Erythroblast (primary cell): ENCODE results near the gene PPP1R18.

Source experiments
- DNase-seq, 2 experiments: peaks; one replicate each; lab custom pipeline; 2025; lab: John Stamatoyannopoulos, UW
- GATA1 ChIP-seq: IDR thresholded peaks from 2 replicates; pipeline ENCODE4 v1.6.1; 2011; ENCODE audit warnings: low read depth, mild to moderate bottlenecking, control low read depth, low read length, moderate library complexity
- POLR2A ChIP-seq: IDR thresholded peaks from 2 replicates; pipeline ENCODE4 v1.6.1; 2011; ENCODE audit warnings: mild to moderate bottlenecking, low read length

PPP1R18 gene

GRCh38 chr6:30711758-30712380 is 25.4 kb upstream of the PPP1R18 start:
- TF ChIP-seq GATA1 (no peak), POLR2A (no peak)
- DNase-seq = no peak

- DNase-seq = no peak
- no peak for TF ChIP-seq POLR2A
- TF ChIP-seq GATA1 = no peak
Measured at GRCh38 chr6:30709101-30709868, 22.8 kb upstream of the PPP1R18 start.

- no peak for TF ChIP-seq GATA1
- no peak for TF ChIP-seq POLR2A
- DNase-seq = no peak
Measured at GRCh38 chr6:30707281-30707850, 20.9 kb upstream of the PPP1R18 start.

GRCh38 chr6:30705620-30706019 is 19.2 kb upstream of the PPP1R18 start:
- TF ChIP-seq POLR2A (no peak), GATA1 (no peak)
- DNase-seq = no peak

- DNase-seq = no peak
Measured at GRCh38 chr6:30703821-30704220, 17.4 kb upstream of the PPP1R18 start.

GRCh38 chr6:30703011-30703410 is 16.6 kb upstream of the PPP1R18 start:
- no peak for DNase-seq

More at GRCh38 chr6:30703821-30704220, 17.4 kb upstream of the PPP1R18 start:
- TF ChIP-seq POLR2A = no peak
- no peak for TF ChIP-seq GATA1

GRCh38 chr6:30700340-30700739 is 13.9 kb upstream of the PPP1R18 start:
- TF ChIP-seq POLR2A (no peak), GATA1 (no peak)
- DNase-seq = no peak

More at GRCh38 chr6:30703011-30703410, 16.6 kb upstream of the PPP1R18 start:
- no peak for TF ChIP-seq POLR2A
- TF ChIP-seq GATA1 = no peak

- TF ChIP-seq GATA1 (no peak), POLR2A (no peak)
Measured at GRCh38 chr6:30696432-30696831, 10.0 kb upstream of the PPP1R18 start.

GRCh38 chr6:30691208-30691847 is 4.9 kb upstream of the PPP1R18 start:
- no peak for DNase-seq
- TF ChIP-seq GATA1 (no peak), POLR2A (peak; percentile 9)

More at GRCh38 chr6:30696432-30696831, 10.0 kb upstream of the PPP1R18 start:
- DNase-seq = no peak

GRCh38 chr6:30690403-30691207 is 4.2 kb upstream of the PPP1R18 start, which contains the start of gene NRM:
Gene NRM (minus strand): TSS chr6:30690984. CDS start chr6:30690974, 10 bp downstream.
- DNase-seq = peak; percentile 76 to 85
- TF ChIP-seq GATA1 (no peak), POLR2A (peak; percentile 41)

- TF ChIP-seq POLR2A (no peak), GATA1 (no peak)
- DNase-seq = no peak
Measured at GRCh38 chr6:30689985-30690384, 3.5 kb upstream of the PPP1R18 start.

GRCh38 chr6:30689022-30689865 is 2.8 kb upstream of the PPP1R18 start:
- no peak for DNase-seq
- TF ChIP-seq POLR2A (no peak), GATA1 (no peak)

GRCh38 chr6:30688569-30688968 is 2.1 kb upstream of the PPP1R18 start:
- TF ChIP-seq POLR2A = no peak
- no peak for TF ChIP-seq GATA1

More at GRCh38 chr6:30688569-30688968, 2.1 kb upstream of the PPP1R18 start:
- DNase-seq = no peak
